GM12892 (cell line): ENCODE results near the gene TRABD2B.

Experiments
- DNase-seq: peaks from one replicate; pipeline ENCODE4 v3.0.0; 2011; ENCODE audit not compliant: insufficient read length
- FAIRE-seq: peaks from 2 replicates; lab custom pipeline; 2011; peaks lifted over from hg19 to GRCh38; lab: Jason Lieb, UNC
- POLR2A ChIP-seq: IDR thresholded peaks from 2 replicates; pipeline ENCODE4 v1.6.1; 2011; ENCODE audit warnings: low read depth, low read length, control low read depth
- POLR2AphosphoS5 ChIP-seq: IDR thresholded peaks from 2 replicates; pipeline ENCODE4 v1.6.1; 2011; ENCODE audit warnings: low read depth, low read length, control low read depth
- TAF1 ChIP-seq: IDR thresholded peaks from 2 replicates; pipeline ENCODE4 v1.6.1; 2011; ENCODE audit warnings: low read depth, mild to moderate bottlenecking, control low read depth, low read length, borderline replicate concordance

TRABD2B gene

GRCh38 chr1:47711848-47712492 is 285.2 kb downstream of the TRABD2B start:
- no peak for DNase-seq
- no peak for FAIRE-seq
- TF ChIP-seq TAF1 (no peak), POLR2AphosphoS5 (no peak), POLR2A (no peak)

GRCh38 chr1:47711184-47711847 is 285.9 kb downstream of the TRABD2B start:
- DNase-seq (no peak), FAIRE-seq (no peak)
- no peak for TF ChIP-seq TAF1
- no peak for TF ChIP-seq POLR2A
- no peak for TF ChIP-seq POLR2AphosphoS5
